Hematopoietic multipotent progenitor cell treated with erythropoietin and hydrocortisone succinate and interleukin-3 and kit ligand, for 8 days (in vitro differentiated cells): ENCODE results near the gene TMCO5A.

Experiments used
- DNase-seq: peaks from one replicate; pipeline ENCODE4 v3.0.0-alpha.2; 2015

The TMCO5A gene

GRCh38 chr15:37978231-37978630 lies 43.8 kb downstream of the TMCO5A start:
- DNase-seq = no peak

- DNase-seq = no peak
These were observed 45.4 kb downstream of the TMCO5A start for GRCh38 chr15:37979671-37980409.

GRCh38 chr15:37981201-37981600 lies 46.8 kb downstream of the TMCO5A start:
- no peak for DNase-seq

GRCh38 chr15:37981775-37982174 lies 47.3 kb downstream of the TMCO5A start:
- DNase-seq = peak; percentile 7

GRCh38 chr15:37984368-37984767 lies 49.9 kb downstream of the TMCO5A start:
- DNase-seq = no peak

- peak; percentile 55 for DNase-seq
These were observed 61.3 kb downstream of the TMCO5A start for GRCh38 chr15:37995461-37996347.
